ENCODE results near the gene ZRSR2.

- TF ChIP-seq POLR2A (IDR thresholded peaks at IDR 0.05): no peak
- TF ChIP-seq CTCF (IDR thresholded peaks at IDR 0.05): no peak
Measured at GRCh38 chrX:15816438-15816809, 26.1 kb downstream of the ZRSR2 start.

Data from heart left ventricle (tissue), 13 donors.